RWPE2 (cell line): ENCODE results near the gene LAMA2.

Source experiments
- ATAC-seq: fragments of 200-7000 bp; cut with Tn5 transposase; 3 replicates; pipeline ENCODE4 v1.9.1; 2021; ENCODE audit warnings: low read depth
- DNase-seq: peaks from one replicate; pipeline ENCODE4 v3.0.0-alpha.2; 2020; ENCODE audit warnings: low spot score
- H3K27ac ChIP-seq: fragments of 450-650 bp; 2 replicates; pipeline ENCODE4 v1.5.1; 2017; ENCODE audit warnings: mild to moderate bottlenecking; ENCODE audit not compliant: poor library complexity, severe bottlenecking
- H3K27me3 ChIP-seq: fragments of 250-450 bp; sonication (Bioruptor Pico); 2 replicates; pipeline ENCODE4 v1.5.1; 2021; ENCODE audit warnings: mild to moderate bottlenecking, moderate library complexity; ENCODE audit not compliant: insufficient read depth, poor library complexity, severe bottlenecking
- H3K36me3 ChIP-seq: fragments of 250-450 bp; sonication (Bioruptor Pico); 2 replicates; pipeline ENCODE4 v1.5.1; 2020; ENCODE audit warnings: low read depth, mild to moderate bottlenecking, moderate library complexity
- H3K4me1 ChIP-seq: fragments of 250-450 bp; sonication (Bioruptor Pico); 2 replicates; pipeline ENCODE4 v1.5.1; 2021; ENCODE audit warnings: mild to moderate bottlenecking, moderate library complexity; ENCODE audit not compliant: insufficient read depth, poor library complexity, severe bottlenecking
- H3K4me3 ChIP-seq: fragments of 250-450 bp; sonication (Bioruptor Pico); 2 replicates; pipeline ENCODE4 v1.5.1; 2021; ENCODE audit warnings: mild to moderate bottlenecking, moderate library complexity; ENCODE audit not compliant: severe bottlenecking
- H3K9me3 ChIP-seq: fragments of 250-450 bp; sonication (Bioruptor Pico); 2 replicates; pipeline ENCODE4 v1.5.1; 2021; ENCODE audit warnings: mild to moderate bottlenecking, moderate library complexity; ENCODE audit not compliant: severe bottlenecking
- TF ChIP-seq, protein P1 (sequence below): fragments of 450-650 bp; IDR thresholded peaks from one replicate; pipeline ENCODE4 v1.5.1; 2017; ENCODE audit warnings: mild to moderate bottlenecking, moderate library complexity; ENCODE audit not compliant: poor library complexity, severe bottlenecking

Gene LAMA2

DNA sequence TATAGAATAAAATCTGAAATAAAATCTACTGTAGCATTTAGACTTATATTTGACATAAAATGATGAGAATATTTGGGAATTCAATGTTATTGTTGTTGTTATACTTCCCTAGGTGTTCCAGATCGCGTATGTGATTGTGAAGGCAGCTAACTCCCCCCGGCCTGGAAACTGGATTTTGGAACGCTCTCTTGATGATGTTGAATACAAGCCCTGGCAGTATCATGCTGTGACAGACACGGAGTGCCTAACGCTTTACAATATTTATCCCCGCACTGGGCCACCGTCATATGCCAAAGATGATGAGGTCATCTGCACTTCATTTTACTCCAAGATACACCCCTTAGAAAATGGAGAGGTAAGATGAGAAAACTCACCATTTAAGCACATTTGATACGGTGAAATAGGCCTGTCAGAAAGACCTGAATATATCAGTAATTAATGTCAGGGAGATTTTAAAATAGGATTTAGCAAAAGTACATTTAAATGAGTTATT is 215.2 kb downstream of the LAMA2 start:
- Histone ChIP-seq H3K4me3 (no peak overlapping the region), H3K27ac (no peak overlapping the region), H3K9me3 (no peaks in the 10 kb centered on the region), H3K36me3 (no peaks in the 10 kb centered on the region), H3K27me3 (no peaks in the 10 kb centered on the region), H3K4me1 (no peaks in the 10 kb centered on the region)
- TF ChIP-seq, protein P1, sequence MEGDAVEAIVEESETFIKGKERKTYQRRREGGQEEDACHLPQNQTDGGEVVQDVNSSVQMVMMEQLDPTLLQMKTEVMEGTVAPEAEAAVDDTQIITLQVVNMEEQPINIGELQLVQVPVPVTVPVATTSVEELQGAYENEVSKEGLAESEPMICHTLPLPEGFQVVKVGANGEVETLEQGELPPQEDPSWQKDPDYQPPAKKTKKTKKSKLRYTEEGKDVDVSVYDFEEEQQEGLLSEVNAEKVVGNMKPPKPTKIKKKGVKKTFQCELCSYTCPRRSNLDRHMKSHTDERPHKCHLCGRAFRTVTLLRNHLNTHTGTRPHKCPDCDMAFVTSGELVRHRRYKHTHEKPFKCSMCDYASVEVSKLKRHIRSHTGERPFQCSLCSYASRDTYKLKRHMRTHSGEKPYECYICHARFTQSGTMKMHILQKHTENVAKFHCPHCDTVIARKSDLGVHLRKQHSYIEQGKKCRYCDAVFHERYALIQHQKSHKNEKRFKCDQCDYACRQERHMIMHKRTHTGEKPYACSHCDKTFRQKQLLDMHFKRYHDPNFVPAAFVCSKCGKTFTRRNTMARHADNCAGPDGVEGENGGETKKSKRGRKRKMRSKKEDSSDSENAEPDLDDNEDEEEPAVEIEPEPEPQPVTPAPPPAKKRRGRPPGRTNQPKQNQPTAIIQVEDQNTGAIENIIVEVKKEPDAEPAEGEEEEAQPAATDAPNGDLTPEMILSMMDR = no peak
- no peak for ATAC-seq
- DNase-seq = no peak

DNA sequence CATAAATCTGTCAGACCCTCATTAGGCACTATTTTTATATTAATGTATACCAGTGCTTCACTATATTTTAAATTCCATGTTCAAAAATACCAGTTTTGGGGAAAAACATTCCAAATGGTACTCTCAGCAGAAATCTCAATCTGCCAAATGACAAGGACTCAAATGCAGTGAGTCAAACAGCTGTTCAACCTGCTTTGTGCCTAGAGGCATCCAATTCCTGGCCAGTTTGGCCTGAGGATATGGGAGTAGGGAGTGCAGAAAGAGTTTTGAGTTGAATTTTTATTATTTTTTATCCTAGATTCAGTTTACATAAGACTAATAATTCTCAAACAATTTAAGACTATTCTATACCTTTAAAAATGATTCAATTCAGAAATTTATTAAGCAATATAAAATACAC is 216.8 kb downstream of the LAMA2 start:
- DNase-seq = no peak

DNA sequence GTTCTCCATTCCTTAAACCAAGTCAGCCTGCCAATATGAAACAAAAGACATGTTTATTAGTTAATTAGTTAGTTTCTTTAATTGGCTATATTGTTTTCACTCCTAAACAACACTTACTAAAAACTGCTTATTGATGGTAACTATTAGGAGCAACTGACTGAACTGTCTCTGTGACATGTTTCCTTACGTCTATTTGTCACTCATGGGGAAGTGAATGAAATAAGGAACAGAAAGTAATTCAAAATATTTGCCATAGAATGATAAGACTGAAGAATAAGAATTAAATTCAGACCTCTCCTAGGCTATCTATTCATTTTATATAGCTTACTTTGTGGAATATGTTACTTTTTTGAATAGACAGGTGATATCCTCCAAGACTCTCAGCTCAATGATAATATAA is 217.2 kb downstream of the LAMA2 start:
- Histone ChIP-seq H3K36me3 (no peaks in the 10 kb centered on the region), H3K4me3 (no peak overlapping the region), H3K27ac (no peak overlapping the region), H3K9me3 (no peaks in the 10 kb centered on the region), H3K4me1 (no peaks in the 10 kb centered on the region), H3K27me3 (no peaks in the 10 kb centered on the region)
- DNase-seq (no peak), ATAC-seq (no peak)
- TF ChIP-seq, protein P1 = no peak

More for the DNA sequence above, 216.8 kb downstream of the LAMA2 start:
- H3K9me3 ChIP-seq = no peaks in the 10 kb centered on the region
- TF ChIP-seq, protein P1 = no peak
- no peak overlapping the region for H3K27ac ChIP-seq
- ATAC-seq = no peak
- no peaks in the 10 kb centered on the region for H3K4me1 ChIP-seq
- H3K36me3 ChIP-seq = no peaks in the 10 kb centered on the region
- H3K4me3 ChIP-seq = no peak overlapping the region
- H3K27me3 ChIP-seq = no peaks in the 10 kb centered on the region

DNA sequence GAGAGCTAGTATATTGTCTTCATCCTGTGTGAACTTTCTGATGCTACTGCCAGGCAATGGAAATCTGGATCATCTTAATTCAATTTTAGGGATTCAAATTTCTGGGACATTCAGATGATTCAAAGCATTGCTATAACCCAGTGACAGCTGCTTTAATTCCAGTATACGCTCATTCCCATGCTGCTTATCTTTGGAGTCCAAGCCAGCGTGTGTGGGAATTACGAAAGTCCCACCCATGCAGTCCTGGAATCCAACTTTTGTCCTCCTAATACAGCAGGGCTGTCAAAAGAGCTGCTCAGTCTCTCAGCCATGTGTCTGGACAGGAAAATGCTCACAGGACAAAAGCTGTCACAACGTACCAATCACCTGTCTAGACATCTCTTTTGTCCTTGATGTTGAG is 219.8 kb downstream of the LAMA2 start:
- no peak overlapping the region for H3K27ac ChIP-seq
- no peaks in the 10 kb centered on the region for H3K36me3 ChIP-seq
- H3K27me3 ChIP-seq = no peaks in the 10 kb centered on the region
- H3K4me1 ChIP-seq = no peaks in the 10 kb centered on the region
- DNase-seq (no peak), ATAC-seq (no peak)
- H3K4me3 ChIP-seq = no peak overlapping the region
- TF ChIP-seq, protein P1 = no peak
- H3K9me3 ChIP-seq = no peaks in the 10 kb centered on the region

- Histone ChIP-seq H3K4me1 (no peaks in the 10 kb centered on the region), H3K36me3 (no peaks in the 10 kb centered on the region), H3K4me3 (no peak overlapping the region), H3K27ac (peak overlapping the region; percentile 54), H3K9me3 (no peaks in the 10 kb centered on the region), H3K27me3 (no peaks in the 10 kb centered on the region)
- ATAC-seq = peak; percentile 71
- TF ChIP-seq, protein P1 = no peak
- no peak for DNase-seq
Observed at GRCh38 chr6:129104131-129104530, 221.2 kb downstream of the LAMA2 start.
